Measurements from ENCODE around the gene TTK.
"Not testable (repeated sequence)": the region's sequence is repeated elsewhere in the genome, so short reads cannot be mapped to it uniquely, and the experiment has no call there.

Gene TTK

GRCh38 chr6:80021591-80021990, 17.1 kb downstream of the TTK start:
- DNase-seq (ENCODE audit: low spot score): no peak

DNA sequence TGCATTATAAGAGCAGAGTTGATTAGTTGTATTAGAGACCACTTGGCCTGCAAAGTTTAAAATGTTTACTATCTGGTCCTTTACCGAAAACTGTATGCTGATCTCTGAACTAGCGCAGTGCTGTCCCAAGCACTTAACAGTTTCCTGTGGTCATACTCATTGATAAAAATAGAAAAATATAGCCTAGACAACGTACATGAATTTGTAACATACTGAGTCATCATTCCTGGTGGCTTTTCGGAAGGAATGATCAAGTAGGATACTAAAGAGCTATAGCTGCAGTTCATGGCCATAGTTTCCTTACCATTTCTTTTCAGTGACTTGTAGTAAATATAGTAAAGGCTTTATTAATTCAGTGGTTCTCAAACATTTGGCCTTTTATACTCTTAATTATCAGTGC, 18.4 kb downstream of the TTK start:
- no peak for DNase-seq (ENCODE audit: low spot score)

GRCh38 chr6:80028589-80028988, 24.1 kb downstream of the TTK start:
- no peak for DNase-seq (ENCODE audit: low spot score)

- no peak for DNase-seq (ENCODE audit: low spot score)
These were observed 25.0 kb downstream of the TTK start for GRCh38 chr6:80029470-80029869.

GRCh38 chr6:80048220-80048619, 43.8 kb downstream of the TTK start:
- DNase-seq (ENCODE audit: low spot score): not testable (repeated sequence)

- no peak for DNase-seq (ENCODE audit: low spot score)
These were observed 56.3 kb downstream of the TTK start for GRCh38 chr6:80060774-80061173.

DNA sequence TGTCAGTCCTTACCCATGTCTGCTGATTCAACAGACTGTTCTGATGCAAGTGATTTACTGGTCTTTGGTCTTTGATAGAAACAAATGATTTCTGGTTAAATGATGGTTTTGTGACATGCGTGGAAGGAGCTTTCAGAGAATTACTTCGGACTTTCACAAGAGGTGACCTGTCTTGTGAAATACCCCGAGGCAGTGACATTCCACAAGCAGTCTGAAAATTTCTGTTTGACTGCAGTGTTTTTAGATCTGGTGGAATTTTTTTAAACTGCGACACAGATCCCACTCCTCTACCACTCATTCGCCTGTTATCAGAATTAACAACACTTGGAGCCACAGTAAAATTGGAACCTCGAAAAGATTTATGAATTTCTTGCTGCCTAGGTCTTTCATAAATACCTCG, 63.7 kb downstream of the TTK start:
- not testable (repeated sequence) for DNase-seq (ENCODE audit: low spot score)

DNA sequence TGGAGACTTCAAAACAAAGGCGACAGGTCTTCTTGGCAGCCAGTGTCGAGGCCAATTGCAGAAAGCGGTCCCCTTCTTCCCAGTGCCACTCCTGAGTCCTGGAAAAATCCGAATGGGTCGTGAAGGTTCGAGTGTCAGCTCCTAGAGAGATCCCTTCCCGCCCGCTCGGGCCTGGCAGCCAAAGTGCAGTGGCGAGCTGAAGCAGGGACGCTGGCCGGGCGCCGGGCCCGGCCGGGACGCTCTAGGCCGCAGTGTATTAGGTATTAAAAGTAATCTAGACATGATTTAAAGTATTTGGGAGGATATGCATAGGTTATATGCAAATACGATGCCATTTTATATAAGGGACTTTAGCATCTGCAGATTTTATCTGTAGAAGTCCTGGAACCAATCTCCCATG, 66.0 kb downstream of the TTK start:
- DNase-seq (ENCODE audit: low spot score): not testable (repeated sequence)

DNA sequence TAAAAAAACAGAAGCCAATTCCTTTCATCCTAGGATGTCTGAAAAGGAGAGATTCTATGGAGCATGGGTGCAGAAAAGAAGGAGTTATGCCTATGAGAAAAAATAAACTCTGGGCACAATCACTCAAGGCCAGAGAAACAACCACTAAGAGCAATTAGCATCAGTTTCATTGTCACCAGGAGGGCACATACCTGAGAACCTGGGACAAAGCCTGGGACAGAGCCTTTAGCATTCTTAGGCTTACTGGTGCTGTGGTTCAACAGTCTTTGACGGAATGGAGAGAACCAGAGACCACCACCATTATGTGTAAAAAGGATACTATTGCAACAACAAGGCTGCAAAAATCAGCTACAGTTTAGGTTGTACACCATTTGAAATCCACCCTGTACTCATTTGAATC, 72.6 kb downstream of the TTK start:
- DNase-seq (ENCODE audit: low spot score): no peak

DNA sequence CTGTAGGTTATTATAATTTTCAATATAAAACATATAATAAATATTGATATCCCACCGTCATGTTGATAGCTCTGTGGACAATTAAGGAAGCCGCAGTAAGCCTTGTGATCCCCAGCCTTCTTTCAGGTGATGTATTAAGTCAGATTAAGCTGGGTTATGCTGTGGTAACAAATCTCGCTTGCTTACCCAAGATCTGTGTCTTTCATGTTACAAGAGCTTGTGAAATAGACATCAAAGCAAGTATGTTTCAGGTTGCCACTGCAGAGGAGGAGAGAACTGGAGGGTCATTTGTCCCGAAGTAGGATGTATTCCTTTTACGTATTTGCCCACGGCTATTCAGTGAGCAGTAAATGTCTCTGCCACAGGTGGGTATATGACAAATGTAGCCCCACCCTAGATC, 84.2 kb downstream of the TTK start:
- no peak for DNase-seq (ENCODE audit: low spot score)

DNA sequence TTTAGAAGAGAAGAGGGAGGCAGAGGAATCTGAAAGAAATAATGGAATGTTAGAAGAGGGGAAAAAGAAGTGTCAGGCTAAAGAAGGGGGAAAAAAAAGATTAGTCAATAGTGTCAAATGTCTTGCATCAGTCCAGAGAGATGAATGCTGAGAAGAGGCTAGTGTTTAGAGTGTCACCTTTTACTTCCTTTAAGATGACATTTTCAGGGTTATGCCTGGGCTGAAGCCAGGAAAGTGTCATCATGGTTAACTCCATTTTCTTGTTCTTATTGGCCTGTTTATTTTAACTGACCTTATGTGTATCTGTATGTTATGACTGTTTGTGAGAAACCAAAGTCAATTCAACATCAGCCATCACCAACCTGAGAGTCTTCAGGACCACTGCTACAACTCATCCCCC, 87.1 kb downstream of the TTK start:
- no peak for DNase-seq (ENCODE audit: low spot score)
